H9 (cell line): ENCODE data around the gene ST8SIA5. TPM values are rescaled to one million over a fixed set of nuclear protein-coding genes. Genes with fewer than 3 reads are reported as not detected.

Experiments
- DNase-seq: peaks from one replicate; pipeline ENCODE4 v3.0.0-alpha.2; 2017
- H2AFZ ChIP-seq: one replicate; pipeline ENCODE4 v1.6.1; 2013; ENCODE audit warnings: mild to moderate bottlenecking, low read length, control low read depth, moderate library complexity
- H2AK5ac ChIP-seq: 2 replicates; pipeline ENCODE4 v1.6.1; 2013; ENCODE audit warnings: low read length, control low read depth, mixed read lengths; ENCODE audit not compliant: insufficient read length
- H2BK120ac ChIP-seq: one replicate; pipeline ENCODE4 v1.6.1; 2013; ENCODE audit warnings: low read depth, mild to moderate bottlenecking, low read length, control low read depth, inconsistent platforms; ENCODE audit not compliant: poor library complexity, severe bottlenecking
- H2BK12ac ChIP-seq: 2 replicates; pipeline ENCODE4 v1.6.1; 2013; ENCODE audit warnings: low read length, control low read depth, mixed read lengths, low read depth; ENCODE audit not compliant: insufficient read length
- H2BK15ac ChIP-seq: 2 replicates; pipeline ENCODE4 v1.6.1; 2013; ENCODE audit warnings: low read depth, low read length, control low read depth
- H2BK20ac ChIP-seq: one replicate; pipeline ENCODE4 v1.6.1; 2013; ENCODE audit warnings: low read depth, mild to moderate bottlenecking, low read length, control low read depth, inconsistent platforms; ENCODE audit not compliant: poor library complexity, severe bottlenecking
- H2BK5ac ChIP-seq: 2 replicates; pipeline ENCODE4 v1.6.1; 2013; ENCODE audit warnings: low read length, control low read depth, mixed read lengths; ENCODE audit not compliant: insufficient read length
- H3K14ac ChIP-seq: 2 replicates; pipeline ENCODE4 v1.6.1; 2013; ENCODE audit warnings: low read length, control low read depth; ENCODE audit not compliant: insufficient read depth
- H3K18ac ChIP-seq: 2 replicates; pipeline ENCODE4 v1.6.1; 2013; ENCODE audit warnings: low read depth, mild to moderate bottlenecking, mixed read lengths, low read length, control low read depth; ENCODE audit not compliant: insufficient read length
- H3K23ac ChIP-seq: 2 replicates; pipeline ENCODE4 v1.6.1; 2013; ENCODE audit warnings: low read length, control low read depth, mixed read lengths, low read depth; ENCODE audit not compliant: insufficient read length
- H3K23me2 ChIP-seq: 2 replicates; pipeline ENCODE4 v1.6.1; 2013; ENCODE audit warnings: low read depth, mild to moderate bottlenecking, mixed read lengths, low read length, control low read depth; ENCODE audit not compliant: insufficient read length, poor library complexity, severe bottlenecking
- H3K27ac ChIP-seq: 2 replicates; pipeline ENCODE4 v1.5.1; 2013; ENCODE audit warnings: low read length, control low read depth, mixed read lengths, low read depth; ENCODE audit not compliant: insufficient read length
- H3K27me3 ChIP-seq: 2 replicates; pipeline ENCODE4 v1.6.1; 2013; ENCODE audit warnings: low read length, control low read depth, inconsistent platforms; ENCODE audit not compliant: insufficient read depth
- H3K4ac ChIP-seq: 2 replicates; pipeline ENCODE4 v1.6.1; 2013; ENCODE audit warnings: low read depth, mild to moderate bottlenecking, control low read depth, inconsistent platforms, low read length, moderate library complexity
- H3K4me1 ChIP-seq: 2 replicates; pipeline ENCODE4 v1.6.1; 2013; ENCODE audit warnings: low read length, control low read depth, inconsistent platforms; ENCODE audit not compliant: insufficient read depth
- H3K4me2 ChIP-seq: 2 replicates; pipeline ENCODE4 v1.6.1; 2013; ENCODE audit warnings: low read length, control low read depth, mixed read lengths; ENCODE audit not compliant: insufficient read length, insufficient read depth
- H3K56ac ChIP-seq: 2 replicates; pipeline ENCODE4 v1.6.1; 2013; ENCODE audit warnings: low read depth, mild to moderate bottlenecking, mixed read lengths, low read length, control low read depth; ENCODE audit not compliant: insufficient read length
- H3K79me1 ChIP-seq: 2 replicates; pipeline ENCODE4 v1.6.1; 2013; ENCODE audit warnings: low read depth, mild to moderate bottlenecking, moderate library complexity, low read length, control low read depth, inconsistent platforms; ENCODE audit not compliant: insufficient read depth, poor library complexity, severe bottlenecking
- H3K79me2 ChIP-seq: 2 replicates; pipeline ENCODE4 v1.6.1; 2013; ENCODE audit warnings: low read length, control low read depth, inconsistent platforms; ENCODE audit not compliant: insufficient read depth
- H3K9ac ChIP-seq: 2 replicates; pipeline ENCODE4 v1.6.1; 2013; ENCODE audit warnings: low read length, control low read depth, mixed read lengths; ENCODE audit not compliant: insufficient read length; ENCODE audit errors: extremely low read depth
- H3K9me3 ChIP-seq: one replicate; pipeline ENCODE4 v1.6.1; 2013; ENCODE audit warnings: low read depth, low read length, inconsistent platforms; ENCODE audit not compliant: control insufficient read depth
- H3T11ph ChIP-seq: one replicate; pipeline ENCODE4 v1.6.1; 2013; ENCODE audit warnings: mild to moderate bottlenecking, low read length, control low read depth, inconsistent platforms
- H4K20me1 ChIP-seq: one replicate; pipeline ENCODE4 v1.6.1; 2013; ENCODE audit not compliant: control insufficient read depth, insufficient read length, insufficient read depth
- H4K5ac ChIP-seq: 2 replicates; pipeline ENCODE4 v1.6.1; 2013; ENCODE audit warnings: low read depth, mild to moderate bottlenecking, mixed read lengths, low read length, control low read depth; ENCODE audit not compliant: insufficient read length
- H4K8ac ChIP-seq: replicated peaks from 2 replicates; pipeline ENCODE4 v1.6.1; 2013; ENCODE audit warnings: low read length, control low read depth, mixed read lengths, low read depth; ENCODE audit not compliant: insufficient read length
- H4K91ac ChIP-seq: 2 replicates; pipeline ENCODE4 v1.6.1; 2013; ENCODE audit warnings: low read depth, mild to moderate bottlenecking, moderate library complexity, mixed read lengths, low read length, control low read depth; ENCODE audit not compliant: insufficient read length
- H3K27ac Mint-ChIP-seq, 3 experiments: 2 replicates in 2 of 3; 3 replicates in 1 of 3; pipeline ENCODE4 v1.8.0; 2020 to 2021; ENCODE audit warnings: mixed read lengths in 3 of 3, mild to moderate bottlenecking in 1 of 3, moderate library complexity in 1 of 3
- H3K27me3 Mint-ChIP-seq: 2 replicates; pipeline ENCODE4 v1.8.0; 2021; ENCODE audit warnings: low read depth, mild to moderate bottlenecking, moderate library complexity, mixed read lengths
- H3K36me3 Mint-ChIP-seq, 3 experiments: 2 replicates in 2 of 3; 3 replicates in 1 of 3; pipeline ENCODE4 v1.8.0; 2020 to 2021; ENCODE audit warnings: low read depth in 3 of 3, mixed read lengths in 3 of 3; ENCODE audit not compliant: insufficient read depth in 1 of 3
- H3K4me1 Mint-ChIP-seq, 2 experiments: 2 replicates each; pipeline ENCODE4 v1.8.0; 2020; ENCODE audit warnings: mixed read lengths in 2 of 2
- H3K4me3 Mint-ChIP-seq, 2 experiments: 2 replicates in 1 of 2; 3 replicates in 1 of 2; pipeline ENCODE4 v1.8.0; 2020 to 2021; ENCODE audit warnings: mild to moderate bottlenecking in 2 of 2, mixed read lengths in 2 of 2, moderate library complexity in 1 of 2
- H3K9me3 Mint-ChIP-seq, 2 experiments: 2 replicates in 1 of 2; 3 replicates in 1 of 2; pipeline ENCODE4 v1.8.0; 2020; ENCODE audit warnings: mild to moderate bottlenecking in 2 of 2, mixed read lengths in 2 of 2, moderate library complexity in 1 of 2
- CTCF ChIP-seq: fragments of 200-600 bp; sonication (generic); conservative IDR thresholded peaks from 3 replicates; pipeline ENCODE4 v1.8.0; 2021; ENCODE audit warnings: antibody characterized with exemption, mild to moderate bottlenecking
- WGBS: extraction: QIAGEN DNeasy Blood & Tissue Kit; methylation state at CpG from one replicate; pipeline ENCODE4 v1.1.7; 2013; ENCODE audit warnings: missing lambda C conversion rate, low lambda C conversion rate, mixed read lengths; ENCODE audit not compliant: insufficient read length; ENCODE audit errors: extremely low coverage; 5-methylcytosine and 5-hydroxymethylcytosine counted together
- total RNA-seq: library from RNA; stranded (reverse); gene quantifications from 2 replicates; pipeline ENCODE4 v1.2.1, GENCODE V29; 2021

Gene ST8SIA5
- total RNA-seq, 1 experiment from 2014 or later, result 0.63 TPM

DNA sequence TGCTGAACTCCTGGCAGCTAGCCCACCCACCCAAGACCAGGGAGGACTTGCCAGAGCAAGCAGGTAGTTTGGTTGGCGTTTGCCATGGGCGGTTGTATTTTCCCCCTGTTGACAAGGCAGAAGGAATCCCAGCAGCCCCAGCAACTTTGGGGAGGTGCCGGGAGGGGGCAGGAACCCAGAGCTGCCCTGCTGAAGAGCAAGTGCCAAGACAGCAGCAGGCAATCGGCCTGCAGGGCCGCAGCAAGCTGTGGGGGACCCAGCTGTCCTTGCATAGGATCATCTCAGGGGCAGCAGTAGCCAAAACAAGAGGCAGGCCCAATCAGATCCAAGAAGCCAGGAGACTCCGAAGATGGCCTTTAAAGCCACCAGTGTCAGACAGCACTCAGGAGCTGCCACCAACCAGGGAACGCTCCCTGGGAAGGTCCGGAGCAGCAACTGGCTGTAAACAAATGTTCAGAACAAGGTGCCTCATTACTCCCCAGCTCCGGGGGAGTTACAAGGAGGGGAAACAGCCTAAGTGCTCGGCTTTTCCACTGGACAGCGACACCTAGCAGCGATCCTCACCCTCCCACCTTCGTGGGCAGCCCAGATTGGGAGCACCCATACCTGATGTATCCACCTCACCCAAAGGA is 2.1 kb downstream of the ST8SIA5 start:
- Mint-ChIP-seq H3K4me3 (peak overlapping the region in 1 of 2 experiments; percentile 66; a peak in 2 of 5 replicates), H3K9me3 (no peaks in the 10 kb centered on the region; a peak in 1 of 5 replicates), H3K36me3 (no peaks in the 10 kb centered on the region), H3K27me3 (peaks cover 81% of the 10 kb centered on the region), H3K27ac (no peak overlapping the region), H3K4me1 (peaks cover 27 to 33% of the 10 kb centered on the region in 2 experiments)
- Histone ChIP-seq H3K79me1 (no peaks in the 10 kb centered on the region), H4K5ac (no peak overlapping the region), H2AFZ (no peak overlapping the region), H3K27ac (no peak overlapping the region), H3K27me3 (peaks cover 25% of the 10 kb centered on the region), H3K79me2 (no peaks in the 10 kb centered on the region), H2BK15ac (no peak overlapping the region; the same call in 1 of the 2 replicates), H2BK120ac (no peak overlapping the region), H4K20me1 (no peaks in the 10 kb centered on the region), H3T11ph (no peak overlapping the region), H3K9me3 (no peaks in the 10 kb centered on the region), H4K91ac (no peak overlapping the region), H2BK20ac (no peak overlapping the region), H2BK5ac (no peak overlapping the region), H3K4me1 (0 out of 2 replicates have a peak, but pooled peaks cover 4% of the 10 kb centered on the region), H3K9ac (no peak overlapping the region), H3K23me2 (peaks cover 15% of the 10 kb centered on the region), H3K4me2 (no peak overlapping the region), H3K23ac (no peak overlapping the region), H3K56ac (no peak overlapping the region), H3K14ac (no peak overlapping the region), H2AK5ac (no peak overlapping the region), H3K4ac (no peak overlapping the region), H3K18ac (no peak overlapping the region), H4K8ac (no peak overlapping the region), H2BK12ac (no peak overlapping the region)
- WGBS, result no CpG with 5 or more reads among the region's 13 CpGs
- TF ChIP-seq CTCF, result peak; percentile 60
- peak; percentile 65 for DNase-seq
